Endometrial microvascular endothelial cells (primary cell): ENCODE data around the gene RSRP1. TPM values are rescaled to one million over a fixed set of nuclear protein-coding genes. Genes with fewer than 3 reads are reported as not detected.

Experiments used
- in situ Hi-C: cut with HindIII; loops from 2 replicates; pipeline ENCODE4 v1.10.0; 2017; ENCODE audit warnings: low sequenced_read_pairs, low pct_unique_long_range_greater_than_20kb; ENCODE audit errors: inconsistent ontology term
- total RNA-seq: library from RNA; depleted of rRNA; stranded (reverse); fragments of >200 nt; gene quantifications from one replicate; pipeline ENCODE4 v1.2.3, GENCODE V29; 2015; ENCODE audit errors: inconsistent ontology term

The RSRP1 gene
- total RNA-seq, 1 donor from 2014 or later = 40.0 TPM

- in situ Hi-C loops = no loop called here
Observed at GRCh38 chr1:25232027-25232865, 15.0 kb downstream of the RSRP1 start, which contains the start of gene SYF2. TSS of gene SYF2 (minus strand) at chr1:25232502. CDS start at chr1:25232467, 35 bp downstream.

GRCh38 chr1:25223471-25223870, 23.8 kb downstream of the RSRP1 start:
- in situ Hi-C loops = no loop called here

- in situ Hi-C loops = no loop called here
Observed at GRCh38 chr1:25222606-25223005, 24.6 kb downstream of the RSRP1 start.

- in situ Hi-C loops = no loop called here
Observed at GRCh38 chr1:25220666-25221065, 26.6 kb downstream of the RSRP1 start.

- in situ Hi-C loops = no loop called here
Observed at GRCh38 chr1:25219661-25220251, 27.5 kb downstream of the RSRP1 start.

- in situ Hi-C loops = no loop called here
Observed at GRCh38 chr1:25217598-25218232, 29.5 kb downstream of the RSRP1 start.

GRCh38 chr1:25217015-25217414, 30.2 kb downstream of the RSRP1 start:
- in situ Hi-C loops = no loop called here

GRCh38 chr1:25216123-25216522, 31.1 kb downstream of the RSRP1 start:
- in situ Hi-C loops = no loop called here

GRCh38 chr1:25212725-25213124, 34.5 kb downstream of the RSRP1 start:
- in situ Hi-C loops = no loop called here

- in situ Hi-C loops = no loop called here
Observed at GRCh38 chr1:25210728-25211127, 36.5 kb downstream of the RSRP1 start.

GRCh38 chr1:25209516-25209915, 37.7 kb downstream of the RSRP1 start:
- in situ Hi-C loops = no loop called here

GRCh38 chr1:25208561-25209222, 38.6 kb downstream of the RSRP1 start:
- in situ Hi-C loops = no loop called here

GRCh38 chr1:25208092-25208491, 39.2 kb downstream of the RSRP1 start:
- in situ Hi-C loops = no loop called here

- in situ Hi-C loops = no loop called here
Observed at GRCh38 chr1:25206201-25206600, 41.1 kb downstream of the RSRP1 start.

GRCh38 chr1:25205786-25206185, 41.5 kb downstream of the RSRP1 start:
- in situ Hi-C loops = no loop called here

- in situ Hi-C loops = no loop called here
Observed at GRCh38 chr1:25204797-25205480, 42.3 kb downstream of the RSRP1 start.

GRCh38 chr1:25201006-25201405, 46.2 kb downstream of the RSRP1 start:
- in situ Hi-C loops = no loop called here

- in situ Hi-C loops = no loop called here
Observed at GRCh38 chr1:25199819-25200620, 47.2 kb downstream of the RSRP1 start.
